Hepatocyte (in vitro differentiated cells): Measurements from ENCODE around the gene GINS1. TPM values are rescaled to one million over a fixed set of nuclear protein-coding genes. Genes with fewer than 3 reads are reported as not detected.

ENCODE experiments used
- DNase-seq: peaks from one replicate; pipeline ENCODE4 v3.0.0-alpha.2; 2016; ENCODE audit warnings: low spot score
- H2AFZ ChIP-seq: fragments of 200-600 bp; sonication (generic); 2 replicates; pipeline ENCODE4 v1.6.0; 2016; ENCODE audit warnings: antibody characterized with exemption, mild to moderate bottlenecking
- H3K27ac ChIP-seq: fragments of 200-600 bp; sonication (generic); 2 replicates; pipeline ENCODE4 v1.5.1; 2016; ENCODE audit warnings: mild to moderate bottlenecking
- H3K27me3 ChIP-seq: fragments of 200-600 bp; sonication (generic); 2 replicates; pipeline ENCODE4 v1.6.1; 2016
- H3K36me3 ChIP-seq: fragments of 200-600 bp; sonication (generic); replicated peaks from 2 replicates; pipeline ENCODE4 v1.5.1; 2016; ENCODE audit warnings: low read depth; ENCODE audit not compliant: insufficient read depth
- H3K4me1 ChIP-seq: fragments of 200-600 bp; sonication (generic); 2 replicates; pipeline ENCODE4 v1.5.1; 2016; ENCODE audit warnings: mild to moderate bottlenecking, moderate library complexity; ENCODE audit not compliant: insufficient read depth
- H3K4me2 ChIP-seq: fragments of 200-600 bp; sonication (generic); 2 replicates; pipeline ENCODE4 v1.6.0; 2016
- H3K4me3 ChIP-seq: fragments of 200-600 bp; sonication (generic); 2 replicates; pipeline ENCODE4 v1.5.1; 2016; ENCODE audit warnings: mild to moderate bottlenecking
- H3K79me2 ChIP-seq: fragments of 200-600 bp; sonication (generic); 2 replicates; pipeline ENCODE4 v1.6.0; 2017; ENCODE audit warnings: mild to moderate bottlenecking
- H3K9me2 ChIP-seq: fragments of 200-600 bp; sonication (generic); replicated peaks from 2 replicates; pipeline ENCODE4 v1.6.0; 2017; ENCODE audit warnings: mild to moderate bottlenecking; ENCODE audit not compliant: insufficient read depth
- H3K9me3 ChIP-seq: fragments of 200-600 bp; sonication (generic); 2 replicates; pipeline ENCODE4 v1.5.1; 2016; ENCODE audit warnings: low read depth, mild to moderate bottlenecking
- H4K20me1 ChIP-seq: fragments of 200-600 bp; sonication (generic); 2 replicates; pipeline ENCODE4 v1.6.0; 2016; ENCODE audit warnings: mild to moderate bottlenecking; ENCODE audit not compliant: insufficient read depth, poor library complexity, severe bottlenecking
- CTCF ChIP-seq: fragments of 200-600 bp; sonication (generic); IDR thresholded peaks from 2 replicates; pipeline ENCODE4 v1.5.1; 2016; ENCODE audit warnings: antibody characterized with exemption, mild to moderate bottlenecking; ENCODE audit not compliant: poor library complexity
- EZH2 ChIP-seq: fragments of 200-600 bp; sonication (generic); IDR thresholded peaks from 2 replicates; pipeline ENCODE4 v1.6.1; 2016; ENCODE audit warnings: antibody characterized with exemption, mild to moderate bottlenecking, borderline replicate concordance
- EZH2phosphoT487 ChIP-seq: fragments of 200-600 bp; sonication (generic); IDR thresholded peaks from one replicate; pipeline ENCODE4 v1.6.1; 2018; ENCODE audit warnings: antibody characterized with exemption, mild to moderate bottlenecking, low read depth, moderate library complexity; ENCODE audit not compliant: unreplicated experiment, severe bottlenecking
- WGBS: methylation state at CpG from one replicate; pipeline ENCODE4 v1.1.6; 2016; ENCODE audit warnings: low lambda C conversion rate; ENCODE audit errors: missing lambda C conversion rate; 5-methylcytosine and 5-hydroxymethylcytosine counted together
- polyA plus RNA-seq: library from polyadenylated mRNA; unstranded; fragments of >200 nt; fragmentation: Nextera tagmentation; extraction: Ambion mirVana; gene quantifications from 2 replicates; pipeline ENCODE4 v1.2.1, GENCODE V29; 2016
- total RNA-seq: library from RNA; depleted of rRNA; stranded (reverse); fragments of >200 nt; gene quantifications from 2 replicates; pipeline ENCODE4 v1.2.3, GENCODE V29; 2014

The GINS1 gene
- total and polyA plus RNA-seq, 2 experiments from 2014 or later, result 6.5 to 7.6 TPM

GRCh38 chr20:25489221-25489871 lies 81.9 kb downstream of the GINS1 start:
- no peak for DNase-seq
- no peak for TF ChIP-seq CTCF
- TF ChIP-seq EZH2, result no peak
- H3K27ac ChIP-seq, result no peak overlapping the region
- H3K4me1 ChIP-seq, result no peaks in the 10 kb centered on the region
- no peaks in the 10 kb centered on the region for H3K27me3 ChIP-seq
- H3K9me2 ChIP-seq, result no peaks in the 10 kb centered on the region
- no peak overlapping the region for H3K4me3 ChIP-seq
- H2AFZ ChIP-seq, result no peak overlapping the region
- H3K4me2 ChIP-seq, result no peak overlapping the region
- H3K9me3 ChIP-seq, result no peaks in the 10 kb centered on the region
- H3K79me2 ChIP-seq, result no peaks in the 10 kb centered on the region
- H3K36me3 ChIP-seq, result no peaks in the 10 kb centered on the region
- WGBS, result 93% methylated on average over 15 of the region's 15 CpGs
- no peaks in the 10 kb centered on the region for H4K20me1 ChIP-seq

DNA sequence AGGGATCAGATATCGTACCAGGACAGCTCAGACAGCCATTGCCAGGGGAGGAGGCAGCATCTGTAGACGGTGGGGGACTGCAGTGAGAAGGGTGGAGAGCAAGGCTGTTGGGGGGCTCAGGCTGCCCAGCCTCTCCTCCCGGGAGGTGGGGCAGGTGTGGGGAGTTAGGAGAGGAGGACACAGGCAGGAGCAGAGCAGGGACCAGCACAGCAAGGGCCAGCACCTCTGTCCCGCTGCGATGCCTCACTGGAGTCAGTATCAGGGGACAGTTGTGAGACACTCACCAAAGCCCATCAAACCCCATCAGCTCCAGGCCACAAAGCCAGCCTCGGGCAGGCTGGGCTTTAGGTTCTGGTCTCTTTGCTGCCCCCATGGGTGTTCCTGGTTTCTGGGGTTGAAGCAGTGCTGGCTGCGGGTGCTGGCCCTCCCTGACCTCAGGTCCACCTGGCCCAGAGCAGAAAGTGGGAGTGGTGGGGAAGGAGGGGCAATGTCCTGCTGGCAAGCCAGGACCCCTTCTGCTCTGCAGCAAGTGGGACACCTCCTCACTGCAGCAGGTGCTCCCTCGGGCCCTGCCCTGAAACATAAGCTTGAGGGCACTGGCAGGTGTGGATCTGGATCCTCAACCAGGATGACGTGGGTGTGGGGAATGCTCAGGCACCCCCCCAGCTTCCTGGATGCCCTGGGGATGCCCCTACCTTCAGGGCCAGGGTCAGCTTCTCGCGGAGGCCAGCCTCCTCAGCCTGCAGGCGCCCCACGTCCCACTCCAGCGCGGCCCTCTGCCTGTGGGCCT lies 83.4 kb downstream of the GINS1 start:
- no peak overlapping the region for H2AFZ ChIP-seq
- no peaks in the 10 kb centered on the region for H4K20me1 ChIP-seq
- H3K9me2 ChIP-seq, result no peaks in the 10 kb centered on the region
- no peaks in the 10 kb centered on the region for H3K36me3 ChIP-seq
- TF ChIP-seq EZH2 (no peak), CTCF (no peak), EZH2phosphoT487 (no peak)
- no peak for DNase-seq
- H3K4me3 ChIP-seq, result no peak overlapping the region
- no peak overlapping the region for H3K27ac ChIP-seq
- no peaks in the 10 kb centered on the region for H3K4me1 ChIP-seq
- no peaks in the 10 kb centered on the region for H3K9me3 ChIP-seq
- no peaks in the 10 kb centered on the region for H3K27me3 ChIP-seq
- WGBS, result 89% methylated on average over 15 of the region's 15 CpGs
- H3K4me2 ChIP-seq, result no peak overlapping the region
- H3K79me2 ChIP-seq, result no peaks in the 10 kb centered on the region

- Histone ChIP-seq H3K27me3 (no peaks in the 10 kb centered on the region), H3K9me3 (no peaks in the 10 kb centered on the region), H2AFZ (no peak overlapping the region), H3K36me3 (no peaks in the 10 kb centered on the region), H3K79me2 (no peaks in the 10 kb centered on the region), H3K4me1 (no peaks in the 10 kb centered on the region), H4K20me1 (no peaks in the 10 kb centered on the region), H3K4me2 (no peak overlapping the region), H3K27ac (no peak overlapping the region), H3K9me2 (no peaks in the 10 kb centered on the region), H3K4me3 (no peak overlapping the region)
- TF ChIP-seq CTCF (no peak), EZH2phosphoT487 (no peak)
- no peak for DNase-seq
- WGBS, result 82% methylated on average over 7 of the region's 12 CpGs
Observed at GRCh38 chr20:25491446-25492038, 84.1 kb downstream of the GINS1 start.
